HepG2 (cell line): ENCODE measurements around the gene ZBTB26. TPM values are rescaled to one million over a fixed set of nuclear protein-coding genes. Genes with fewer than 3 reads are reported as not detected.

Source experiments
- BHLHE40 ChIP-seq: IDR thresholded peaks from 2 replicates; pipeline ENCODE4 v1.6.1; 2011; ENCODE audit warnings: low read length, improper control_type of control experiment
- CBX1 ChIP-seq: IDR thresholded peaks from one replicate; pipeline ENCODE4 v1.6.1; 2016; ENCODE audit warnings: antibody characterized with exemption, low read depth
- FOXJ3 ChIP-seq: sonication (generic); formaldehyde crosslinking; IDR thresholded peaks from 2 replicates; pipeline ENCODE4 v1.4.0; 2020; ENCODE audit warnings: missing genetic modification reagents, mild to moderate bottlenecking, borderline replicate concordance
- KLF9 ChIP-seq: IDR thresholded peaks from 2 replicates; pipeline ENCODE4 v1.6.1; 2016; ENCODE audit warnings: low read depth
- MTF1 ChIP-seq: sonication (generic); formaldehyde crosslinking; IDR thresholded peaks from 2 replicates; pipeline ENCODE4 v1.5.0; 2020; ENCODE audit warnings: missing genetic modification reagents
- PRPF4 ChIP-seq: fragments of 200-400 bp; formaldehyde crosslinking; IDR thresholded peaks from 2 replicates; pipeline ENCODE4 v1.6.1; 2016; ENCODE audit warnings: low read length, low read depth; ENCODE audit not compliant: poor library complexity, severe bottlenecking
- REL ChIP-seq: sonication (generic); formaldehyde crosslinking; conservative IDR thresholded peaks from 2 replicates; pipeline ENCODE4 v1.8.0; 2022; ENCODE audit warnings: mild to moderate bottlenecking, missing genetic modification reagents, moderate library complexity
- SAP130 ChIP-seq: IDR thresholded peaks from 2 replicates; pipeline ENCODE4 v1.6.1; 2016; ENCODE audit warnings: low read depth
- TP53 ChIP-seq: sonication (generic); formaldehyde crosslinking; conservative IDR thresholded peaks from 2 replicates; pipeline ENCODE4 v1.4.0; 2020; ENCODE audit warnings: missing genetic modification reagents
- ZC3H4 ChIP-seq: sonication (generic); formaldehyde crosslinking; IDR thresholded peaks from 2 replicates; pipeline ENCODE4 v1.4.0; 2020; ENCODE audit warnings: missing genetic modification reagents, borderline replicate concordance
- ZFP90 ChIP-seq: sonication (generic); formaldehyde crosslinking; IDR thresholded peaks from 2 replicates; pipeline ENCODE4 v1.8.0; 2022; ENCODE audit warnings: missing genetic modification reagents, mild to moderate bottlenecking, inconsistent platforms, borderline replicate concordance
- ZNF205 ChIP-seq: IDR thresholded peaks from 2 replicates; pipeline ENCODE4 v1.6.1; 2018; ENCODE audit warnings: missing biosample characterization, missing genetic modification reagents
- ZNF260 ChIP-seq: sonication (generic); formaldehyde crosslinking; IDR thresholded peaks from 2 replicates; pipeline ENCODE4 v1.4.0; 2020; ENCODE audit warnings: missing genetic modification reagents, low read depth, mild to moderate bottlenecking, borderline replicate concordance
- ZNF549 ChIP-seq: sonication (generic); formaldehyde crosslinking; IDR thresholded peaks from 2 replicates; pipeline ENCODE4 v1.5.0; 2020; ENCODE audit warnings: missing genetic modification reagents
- ZNF557 ChIP-seq: sonication (generic); formaldehyde crosslinking; IDR thresholded peaks from 2 replicates; pipeline ENCODE4 v1.4.0; 2020; ENCODE audit warnings: missing genetic modification reagents
- ZNF790 ChIP-seq: sonication (generic); formaldehyde crosslinking; IDR thresholded peaks from 2 replicates; pipeline ENCODE4 v1.8.0; 2022; ENCODE audit warnings: missing genetic modification reagents, mild to moderate bottlenecking, borderline replicate concordance
- polyA plus RNA-seq, 8 experiments: library from polyadenylated mRNA; depleted of rRNA in 3 of 8; stranded (reverse) in 7 of 8; unstranded in 1 of 8; fragments of >200 nt; fragmentation: Illumina TruSeq in 4 of 8; extraction: Trizol in 4 of 8; gene quantifications; 2 replicates each; pipeline versions ENCODE4 v1.2.1 to v1.2.3, GENCODE V29; 2011 to 2016; ENCODE audit warnings: low read depth in 4 of 8, missing spikeins in 1 of 8, mixed read lengths in 1 of 8; ENCODE audit not compliant: insufficient read depth in 1 of 8
- total RNA-seq, 5 experiments: library from RNA; depleted of rRNA; stranded (reverse); fragments of >200 nt; fragmentation: Illumina TruSeq; extraction: Trizol; gene quantifications; 2 replicates each; pipeline ENCODE4 v1.2.3, GENCODE V29; 2016; ENCODE audit warnings: low read depth in 1 of 5
- TF ChIP-seq, protein P1 (sequence below): sonication (generic); formaldehyde crosslinking; IDR thresholded peaks from 2 replicates; pipeline ENCODE4 v1.4.0; 2020; ENCODE audit warnings: mild to moderate bottlenecking, missing genetic modification reagents
- TF ChIP-seq, protein P2 (sequence below): sonication (generic); formaldehyde crosslinking; IDR thresholded peaks from 2 replicates; pipeline ENCODE4 v1.8.1; 2023; ENCODE audit warnings: missing genetic modification reagents, inconsistent platforms, borderline replicate concordance
- TF ChIP-seq, protein P3 (sequence below): sonication (generic); formaldehyde crosslinking; IDR thresholded peaks from 2 replicates; pipeline ENCODE4 v1.8.0; 2022; ENCODE audit warnings: mild to moderate bottlenecking, missing genetic modification reagents; ENCODE audit not compliant: insufficient replicate concordance
- TF ChIP-seq, protein P4 (sequence below): sonication (generic); formaldehyde crosslinking; IDR thresholded peaks from 2 replicates; pipeline ENCODE4 v1.5.0; 2020; ENCODE audit warnings: missing genetic modification reagents, mild to moderate bottlenecking, borderline replicate concordance

The ZBTB26 gene
- total and polyA plus RNA-seq, 2 of the 13 experiments (the other 11 are each of a cell fraction or from before 2014, with no cell fraction given) = 4.5 to 8.6 TPM

DNA sequence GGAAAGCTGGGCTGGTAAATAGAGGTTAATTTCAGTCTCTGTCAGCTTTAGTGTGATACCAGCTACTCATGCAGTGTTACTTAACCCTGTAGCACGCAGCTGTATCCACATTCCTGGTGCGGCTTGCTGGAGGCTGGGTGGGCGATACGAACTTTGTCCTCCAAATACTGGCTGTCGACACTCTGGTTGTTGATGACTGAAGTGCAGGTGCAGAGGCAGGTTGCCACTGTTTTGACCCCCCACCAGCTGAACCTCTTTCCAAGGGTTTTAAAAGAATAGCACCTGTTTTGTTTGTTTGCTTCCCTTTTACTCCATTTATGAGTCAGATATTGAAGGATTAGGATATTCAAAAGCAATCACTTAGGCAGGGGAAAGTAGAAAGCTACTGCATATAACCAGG, 5.2 kb upstream of the ZBTB26 start (continued):
- TF ChIP-seq CBX1 (no peak), ZNF790 (CRISPR knock-in tag) (no peak), ZNF205 (CRISPR knock-in tag) (0 out of 2 replicates have a peak, but pooled peaks have one; percentile 58), FOXJ3 (CRISPR knock-in tag) (peak; percentile 65; the same call in 1 of the 2 replicates), MTF1 (CRISPR knock-in tag) (no peak), KLF9 (CRISPR knock-in tag) (no peak), ZNF549 (no peak), ZNF260 (no peak), SAP130 (CRISPR knock-in tag) (peak; percentile 85), TP53 (CRISPR knock-in tag) (no peak), ZC3H4 (CRISPR knock-in tag) (no peak), BHLHE40 (0 out of 2 replicates have a peak, but pooled peaks have one; percentile 28), ZFP90 (CRISPR knock-in tag) (no peak), REL (CRISPR knock-in tag) (no peak), ZNF557 (no peak), PRPF4 (no peak)
- TF ChIP-seq, protein P1, sequence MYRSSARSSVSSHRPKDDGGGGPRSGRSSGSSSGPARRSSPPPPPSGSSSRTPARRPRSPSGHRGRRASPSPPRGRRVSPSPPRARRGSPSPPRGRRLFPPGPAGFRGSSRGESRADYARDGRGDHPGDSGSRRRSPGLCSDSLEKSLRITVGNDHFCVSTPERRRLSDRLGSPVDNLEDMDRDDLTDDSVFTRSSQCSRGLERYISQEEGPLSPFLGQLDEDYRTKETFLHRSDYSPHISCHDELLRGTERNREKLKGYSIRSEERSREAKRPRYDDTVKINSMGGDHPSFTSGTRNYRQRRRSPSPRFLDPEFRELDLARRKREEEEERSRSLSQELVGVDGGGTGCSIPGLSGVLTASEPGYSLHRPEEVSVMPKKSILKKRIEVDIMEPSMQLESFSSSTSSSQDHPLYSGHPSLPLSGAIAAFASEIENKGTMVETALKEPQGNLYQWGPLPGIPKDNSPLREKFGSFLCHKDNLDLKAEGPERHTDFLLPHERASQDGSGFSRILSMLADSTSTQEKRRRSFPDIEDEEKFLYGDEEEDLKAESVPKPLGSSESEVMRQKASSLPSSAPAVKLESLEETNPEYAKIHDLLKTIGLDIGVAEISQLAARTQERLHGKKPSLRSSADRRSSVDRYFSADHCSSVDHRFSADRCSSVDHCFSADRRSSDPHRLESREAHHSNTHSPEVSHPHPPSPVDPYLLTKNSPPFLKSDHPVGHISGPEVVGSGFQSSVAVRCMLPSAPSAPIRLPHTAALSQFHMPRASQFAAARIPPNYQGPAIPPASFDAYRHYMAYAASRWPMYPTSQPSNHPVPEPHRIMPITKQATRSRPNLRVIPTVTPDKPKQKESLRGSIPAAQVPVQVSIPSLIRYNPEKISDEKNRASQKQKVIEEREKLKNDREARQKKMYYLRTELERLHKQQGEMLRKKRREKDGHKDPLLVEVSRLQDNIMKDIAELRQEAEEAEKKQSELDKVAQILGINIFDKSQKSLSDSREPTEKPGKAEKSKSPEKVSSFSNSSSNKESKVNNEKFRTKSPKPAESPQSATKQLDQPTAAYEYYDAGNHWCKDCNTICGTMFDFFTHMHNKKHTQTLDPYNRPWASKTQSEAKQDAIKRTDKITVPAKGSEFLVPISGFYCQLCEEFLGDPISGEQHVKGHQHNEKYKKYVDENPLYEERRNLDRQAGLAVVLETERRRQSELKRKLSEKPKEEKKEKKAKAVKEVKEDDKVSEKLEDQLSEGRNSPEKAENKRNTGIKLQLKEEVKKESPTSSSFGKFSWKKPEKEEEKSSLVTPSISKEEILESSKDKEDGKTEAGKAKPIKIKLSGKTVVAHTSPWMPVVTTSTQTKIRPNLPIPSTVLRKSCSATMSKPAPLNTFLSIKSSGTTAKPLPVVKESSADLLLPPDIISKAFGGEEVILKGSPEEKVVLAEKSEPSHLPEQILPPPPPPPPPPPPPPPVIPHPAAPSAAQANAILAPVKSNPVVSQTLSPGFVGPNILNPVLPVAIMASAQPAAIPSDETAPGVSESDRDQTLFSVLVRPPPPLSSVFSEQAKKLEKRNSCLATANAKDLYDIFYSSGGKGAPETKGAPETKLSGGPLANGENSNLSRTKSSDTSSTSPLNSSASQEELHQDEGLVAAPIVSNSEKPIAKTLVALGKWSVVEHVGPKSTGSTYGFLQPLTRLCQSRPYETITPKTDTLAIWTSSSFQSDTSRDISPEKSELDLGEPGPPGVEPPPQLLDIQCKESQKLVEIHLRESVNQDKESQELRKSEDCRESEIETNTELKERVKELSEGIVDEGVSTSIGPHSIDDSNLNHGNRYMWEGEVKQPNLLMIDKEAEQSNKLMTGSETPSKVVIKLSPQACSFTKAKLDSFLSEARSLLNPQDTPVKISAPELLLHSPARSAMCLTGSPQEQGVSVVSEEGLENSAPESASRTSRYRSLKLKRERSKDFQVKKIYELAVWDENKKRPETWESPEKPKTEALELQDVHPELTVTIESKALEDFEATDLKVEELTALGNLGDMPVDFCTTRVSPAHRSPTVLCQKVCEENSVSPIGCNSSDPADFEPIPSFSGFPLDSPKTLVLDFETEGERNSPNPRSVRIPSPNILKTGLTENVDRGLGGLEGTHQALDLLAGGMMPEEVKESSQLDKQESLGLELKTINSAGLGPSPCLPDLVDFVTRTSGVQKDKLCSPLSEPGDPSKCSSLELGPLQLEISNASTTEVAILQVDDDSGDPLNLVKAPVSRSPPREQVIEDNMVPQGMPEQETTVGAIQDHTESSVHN (CRISPR knock-in tag) = no peak
- TF ChIP-seq, protein P2, sequence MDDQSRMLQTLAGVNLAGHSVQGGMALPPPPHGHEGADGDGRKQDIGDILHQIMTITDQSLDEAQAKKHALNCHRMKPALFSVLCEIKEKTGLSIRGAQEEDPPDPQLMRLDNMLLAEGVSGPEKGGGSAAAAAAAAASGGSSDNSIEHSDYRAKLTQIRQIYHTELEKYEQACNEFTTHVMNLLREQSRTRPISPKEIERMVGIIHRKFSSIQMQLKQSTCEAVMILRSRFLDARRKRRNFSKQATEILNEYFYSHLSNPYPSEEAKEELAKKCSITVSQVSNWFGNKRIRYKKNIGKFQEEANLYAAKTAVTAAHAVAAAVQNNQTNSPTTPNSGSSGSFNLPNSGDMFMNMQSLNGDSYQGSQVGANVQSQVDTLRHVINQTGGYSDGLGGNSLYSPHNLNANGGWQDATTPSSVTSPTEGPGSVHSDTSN (CRISPR knock-in tag) = no peak
- TF ChIP-seq, protein P3, sequence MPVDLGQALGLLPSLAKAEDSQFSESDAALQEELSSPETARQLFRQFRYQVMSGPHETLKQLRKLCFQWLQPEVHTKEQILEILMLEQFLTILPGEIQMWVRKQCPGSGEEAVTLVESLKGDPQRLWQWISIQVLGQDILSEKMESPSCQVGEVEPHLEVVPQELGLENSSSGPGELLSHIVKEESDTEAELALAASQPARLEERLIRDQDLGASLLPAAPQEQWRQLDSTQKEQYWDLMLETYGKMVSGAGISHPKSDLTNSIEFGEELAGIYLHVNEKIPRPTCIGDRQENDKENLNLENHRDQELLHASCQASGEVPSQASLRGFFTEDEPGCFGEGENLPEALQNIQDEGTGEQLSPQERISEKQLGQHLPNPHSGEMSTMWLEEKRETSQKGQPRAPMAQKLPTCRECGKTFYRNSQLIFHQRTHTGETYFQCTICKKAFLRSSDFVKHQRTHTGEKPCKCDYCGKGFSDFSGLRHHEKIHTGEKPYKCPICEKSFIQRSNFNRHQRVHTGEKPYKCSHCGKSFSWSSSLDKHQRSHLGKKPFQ (CRISPR knock-in tag) = no peak
- TF ChIP-seq, protein P4, sequence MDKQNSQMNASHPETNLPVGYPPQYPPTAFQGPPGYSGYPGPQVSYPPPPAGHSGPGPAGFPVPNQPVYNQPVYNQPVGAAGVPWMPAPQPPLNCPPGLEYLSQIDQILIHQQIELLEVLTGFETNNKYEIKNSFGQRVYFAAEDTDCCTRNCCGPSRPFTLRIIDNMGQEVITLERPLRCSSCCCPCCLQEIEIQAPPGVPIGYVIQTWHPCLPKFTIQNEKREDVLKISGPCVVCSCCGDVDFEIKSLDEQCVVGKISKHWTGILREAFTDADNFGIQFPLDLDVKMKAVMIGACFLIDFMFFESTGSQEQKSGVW (CRISPR knock-in tag) = no peak
